ENCODE data around the gene SLC25A30.
"Not testable (repeated sequence)": the region's sequence is repeated elsewhere in the genome, so short reads cannot be mapped to it uniquely, and the experiment has no call there.

DNA sequence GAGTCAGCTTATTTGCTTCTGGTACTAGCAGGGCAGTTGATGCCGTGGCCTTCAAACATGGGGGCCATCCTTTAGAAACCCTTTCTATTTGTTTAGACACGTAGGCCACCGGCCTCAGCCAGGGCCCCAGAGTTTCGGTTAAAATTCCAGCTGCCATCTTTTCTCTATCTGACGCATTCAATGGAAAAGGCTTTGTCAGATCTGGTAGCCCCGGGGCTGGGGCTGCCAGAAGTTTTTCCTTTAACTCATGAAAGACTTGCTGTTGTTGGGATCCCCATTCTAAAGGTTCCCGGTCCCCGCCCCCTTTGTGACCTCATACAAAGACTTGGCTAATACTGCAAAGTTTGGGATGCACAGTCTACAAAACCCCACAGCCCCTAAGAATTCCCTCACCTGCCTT, 41.5 kb downstream of the SLC25A30 start:
- TF ChIP-seq, protein P1, sequence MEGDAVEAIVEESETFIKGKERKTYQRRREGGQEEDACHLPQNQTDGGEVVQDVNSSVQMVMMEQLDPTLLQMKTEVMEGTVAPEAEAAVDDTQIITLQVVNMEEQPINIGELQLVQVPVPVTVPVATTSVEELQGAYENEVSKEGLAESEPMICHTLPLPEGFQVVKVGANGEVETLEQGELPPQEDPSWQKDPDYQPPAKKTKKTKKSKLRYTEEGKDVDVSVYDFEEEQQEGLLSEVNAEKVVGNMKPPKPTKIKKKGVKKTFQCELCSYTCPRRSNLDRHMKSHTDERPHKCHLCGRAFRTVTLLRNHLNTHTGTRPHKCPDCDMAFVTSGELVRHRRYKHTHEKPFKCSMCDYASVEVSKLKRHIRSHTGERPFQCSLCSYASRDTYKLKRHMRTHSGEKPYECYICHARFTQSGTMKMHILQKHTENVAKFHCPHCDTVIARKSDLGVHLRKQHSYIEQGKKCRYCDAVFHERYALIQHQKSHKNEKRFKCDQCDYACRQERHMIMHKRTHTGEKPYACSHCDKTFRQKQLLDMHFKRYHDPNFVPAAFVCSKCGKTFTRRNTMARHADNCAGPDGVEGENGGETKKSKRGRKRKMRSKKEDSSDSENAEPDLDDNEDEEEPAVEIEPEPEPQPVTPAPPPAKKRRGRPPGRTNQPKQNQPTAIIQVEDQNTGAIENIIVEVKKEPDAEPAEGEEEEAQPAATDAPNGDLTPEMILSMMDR (IDR thresholded peaks at IDR 0.05): not testable (repeated sequence)
- not testable (repeated sequence) for TF ChIP-seq POLR2A (IDR thresholded peaks at IDR 0.05)

All from heart left ventricle (tissue), 13 donors.